ENCODE results near the gene ATP2A1.
"Not testable (repeated sequence)": the region's sequence is repeated elsewhere in the genome, so short reads cannot be mapped to it uniquely, and the experiment has no call there.

The ATP2A1 gene

DNA sequence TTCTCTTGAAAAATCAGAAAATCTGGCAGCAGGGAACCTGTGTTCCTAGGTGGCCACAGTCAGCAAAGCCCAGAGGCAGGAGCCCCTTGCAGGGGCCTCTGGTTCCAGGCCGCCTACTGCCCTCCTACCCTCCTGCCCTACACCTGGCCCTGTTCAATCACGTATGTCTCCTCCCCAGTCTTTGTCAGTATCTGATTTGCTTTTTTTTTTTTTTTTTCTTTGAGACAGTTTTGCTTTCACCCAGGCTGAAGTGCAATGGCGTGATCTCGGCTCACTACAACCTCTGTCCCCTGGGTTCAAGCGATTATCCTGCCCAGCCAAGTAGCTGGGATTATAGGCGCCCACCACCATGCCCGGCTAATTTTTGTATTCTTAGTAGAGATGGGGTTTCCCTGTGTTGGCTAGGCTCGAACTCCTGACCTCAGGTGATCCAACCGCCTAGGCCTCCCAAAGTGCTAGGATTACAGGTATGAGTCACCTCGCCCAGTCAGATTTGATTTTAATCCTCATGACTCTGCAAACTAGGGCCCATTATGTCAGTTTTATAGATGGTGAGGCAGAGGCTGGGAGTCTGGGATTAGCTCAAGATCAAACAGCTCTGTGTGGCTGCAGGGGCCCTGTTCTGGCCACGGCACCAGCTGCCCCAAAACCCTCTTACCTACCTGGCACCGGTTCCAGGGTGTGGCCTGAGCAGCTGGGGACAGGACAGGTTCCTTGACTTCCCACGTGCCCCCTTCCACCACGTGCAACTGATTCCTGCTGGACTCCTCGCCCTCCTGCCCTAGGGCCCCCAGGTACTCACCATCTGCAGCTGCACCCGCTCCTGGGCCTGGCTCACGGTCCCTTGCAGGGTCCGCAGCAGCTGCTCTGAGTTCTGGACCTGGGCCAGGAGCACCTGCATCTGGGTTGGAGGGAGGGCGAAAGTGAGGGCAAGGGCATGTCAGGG lies 32.1 kb downstream of the ATP2A1 start:
- no peak for DNase-seq

DNA sequence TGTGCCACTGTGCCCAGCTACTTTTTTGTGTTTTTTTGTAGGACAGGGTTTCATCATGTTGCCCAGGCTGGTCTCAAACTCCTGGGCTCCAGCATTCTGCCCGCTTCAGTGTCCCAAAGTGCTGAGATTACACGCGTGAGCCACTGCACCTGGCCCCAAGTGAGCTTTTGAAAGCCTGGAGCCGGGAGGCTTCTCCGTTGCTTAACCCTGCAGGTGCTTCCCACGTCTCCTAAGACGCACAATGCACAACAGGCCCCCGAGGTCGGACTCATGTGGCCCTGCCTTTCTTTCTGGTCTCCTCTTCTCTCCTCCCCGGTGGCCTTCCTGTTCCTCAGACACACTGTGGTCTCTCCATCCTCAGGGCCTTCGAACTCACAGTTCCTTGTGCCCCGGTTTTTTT lies 34.3 kb downstream of the ATP2A1 start:
- DNase-seq = no peak

DNA sequence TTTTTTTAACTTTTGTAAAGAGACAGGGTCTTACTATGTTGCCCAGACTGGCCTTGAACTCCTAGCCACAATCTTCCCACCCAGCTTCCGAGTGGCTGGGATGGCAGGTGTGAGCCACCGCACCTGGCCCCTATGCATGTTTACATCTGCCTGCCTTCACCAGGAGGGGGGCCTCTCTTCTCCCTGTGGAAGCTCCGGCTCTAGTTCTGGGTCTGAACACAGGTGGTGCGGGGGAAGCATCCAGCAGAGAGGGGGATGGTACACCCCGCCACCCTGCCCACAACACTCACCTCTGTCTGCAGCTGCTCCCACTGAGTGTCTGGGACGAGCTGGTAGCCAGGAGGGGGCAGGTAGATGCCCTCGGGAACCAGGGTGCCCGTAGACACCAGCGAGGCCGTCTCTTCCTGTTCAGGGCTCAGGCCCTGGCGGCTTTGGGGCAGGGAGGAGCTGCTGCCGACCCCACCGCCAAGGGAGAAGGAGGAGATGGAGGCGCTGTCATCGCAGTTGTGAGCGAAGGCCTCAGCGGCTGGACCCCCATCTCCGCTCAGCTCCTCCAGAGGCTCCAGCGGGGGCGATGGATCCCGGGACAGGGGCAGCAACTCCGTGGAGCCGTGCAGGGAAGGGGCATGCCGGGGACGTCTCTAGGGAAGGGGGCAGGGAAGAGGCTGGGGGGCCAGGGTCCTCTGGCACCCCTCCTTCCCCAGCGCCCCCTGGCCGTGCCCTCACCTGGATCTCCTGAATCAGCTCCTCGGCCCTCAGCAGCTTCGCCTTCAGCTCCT lies 35.8 kb downstream of the ATP2A1 start:
- DNase-seq = no peak

DNA sequence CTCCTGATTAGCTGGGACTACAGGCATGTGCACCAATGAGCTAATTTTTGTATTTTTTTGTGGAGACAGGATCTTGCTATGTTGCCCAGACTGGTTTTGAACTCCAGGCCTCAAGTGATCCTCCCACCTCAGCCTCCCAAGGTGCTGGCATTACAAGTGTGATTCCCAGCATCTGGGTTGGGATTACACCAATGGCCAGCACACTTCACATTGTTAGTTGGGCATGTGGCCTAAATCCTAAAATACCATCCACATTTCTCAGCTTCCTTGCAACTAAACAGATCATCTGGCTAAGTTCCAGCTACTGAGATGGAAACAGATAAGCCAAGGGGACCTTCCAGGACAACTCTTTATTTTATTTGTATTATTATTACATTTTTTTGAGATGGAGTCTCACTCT lies 36.9 kb downstream of the ATP2A1 start:
- DNase-seq = no peak

DNA sequence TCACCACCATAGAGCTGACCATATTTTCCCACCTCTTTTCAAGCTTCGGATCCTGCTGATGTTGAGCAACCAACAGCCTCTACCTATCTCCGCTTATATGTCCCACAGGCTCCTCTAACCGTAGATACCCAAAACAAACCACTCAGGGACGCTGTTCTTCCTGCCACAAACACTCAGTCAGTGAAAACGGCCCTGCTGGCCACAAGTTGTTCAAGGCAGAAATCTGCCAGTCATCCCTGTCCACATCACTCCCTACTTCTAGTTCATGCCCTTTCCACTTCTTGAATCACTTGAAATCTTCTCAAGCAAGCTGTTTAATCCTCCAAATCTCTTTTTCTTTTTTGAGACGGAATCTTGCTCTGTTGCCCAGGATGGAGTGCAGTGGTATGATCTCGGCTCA lies 38.8 kb downstream of the ATP2A1 start:
- no peak for DNase-seq

DNA sequence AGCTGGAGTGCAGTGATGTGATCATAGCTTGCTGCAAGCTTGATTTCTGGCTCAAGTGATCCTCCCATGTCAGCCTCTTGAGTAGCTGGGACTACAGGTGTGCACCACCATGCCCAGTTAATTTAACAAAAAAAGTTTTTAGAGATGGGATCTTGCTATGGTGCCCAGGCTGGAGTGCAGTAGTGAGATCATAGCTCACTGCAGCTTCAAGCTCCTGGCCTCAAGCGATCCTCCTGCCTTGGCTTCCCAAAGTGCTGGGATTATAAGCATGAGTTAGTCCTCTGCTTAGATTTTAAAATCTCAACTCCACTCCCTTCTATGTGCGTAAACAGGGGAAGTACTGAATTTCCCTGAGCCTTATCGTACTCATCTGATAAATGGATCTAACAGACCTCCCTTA lies 40.4 kb downstream of the ATP2A1 start:
- no peak for DNase-seq

DNA sequence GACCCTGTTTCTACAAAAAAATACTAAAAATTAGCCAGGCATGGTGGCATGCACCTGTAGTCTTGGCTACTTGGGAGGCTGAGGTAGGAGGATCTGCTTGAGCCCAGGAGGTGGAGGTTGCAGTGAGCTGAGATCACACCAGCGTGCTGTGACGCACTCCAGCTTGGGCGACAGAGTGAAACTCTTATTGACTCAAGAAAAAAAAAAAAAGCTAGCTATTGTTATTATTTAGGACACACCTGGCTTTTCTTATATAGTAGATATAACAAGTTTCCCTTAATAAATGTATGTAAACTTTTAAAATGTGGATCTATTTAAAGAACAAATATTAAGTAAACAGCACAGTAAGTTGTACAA lies 44.9 kb downstream of the ATP2A1 start:
- DNase-seq = no peak

DNA sequence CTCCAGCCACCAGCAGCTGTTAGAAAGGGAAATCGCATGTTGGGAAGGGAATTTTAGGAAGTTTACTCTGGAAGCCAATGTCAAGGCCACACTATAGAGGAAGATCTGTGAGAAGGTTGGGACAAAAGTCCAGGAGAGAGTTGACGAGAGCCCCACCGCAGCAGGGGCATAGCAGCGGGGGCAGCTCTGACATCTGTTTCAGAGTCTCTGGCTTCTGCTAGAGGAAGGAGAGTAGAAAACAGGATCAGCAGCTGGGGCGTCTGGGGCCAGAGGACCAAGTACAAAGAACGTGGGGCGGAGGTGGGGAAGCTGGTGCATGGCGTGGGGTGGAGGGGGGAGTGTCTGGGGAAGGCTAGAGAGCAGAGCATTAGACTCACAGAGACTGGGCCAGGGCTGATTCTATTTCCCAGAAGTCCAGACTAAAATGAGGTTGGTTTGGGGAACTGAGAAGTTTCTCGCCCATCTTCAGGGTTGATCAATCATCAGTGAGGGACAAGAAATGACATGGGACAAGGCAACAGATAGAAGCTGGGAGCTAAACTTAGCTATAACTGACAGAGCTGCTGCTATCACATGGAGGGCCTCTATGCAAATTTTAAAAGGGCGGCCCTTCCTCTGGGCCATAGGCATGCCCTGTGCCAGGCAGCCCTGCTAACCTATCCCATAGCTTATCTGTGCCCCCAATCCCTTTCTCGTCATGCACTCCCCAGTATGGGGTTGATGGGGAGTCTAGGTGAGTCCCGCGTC lies 45.5 kb downstream of the ATP2A1 start:
- DNase-seq = peak; percentile 77 to 81

DNA sequence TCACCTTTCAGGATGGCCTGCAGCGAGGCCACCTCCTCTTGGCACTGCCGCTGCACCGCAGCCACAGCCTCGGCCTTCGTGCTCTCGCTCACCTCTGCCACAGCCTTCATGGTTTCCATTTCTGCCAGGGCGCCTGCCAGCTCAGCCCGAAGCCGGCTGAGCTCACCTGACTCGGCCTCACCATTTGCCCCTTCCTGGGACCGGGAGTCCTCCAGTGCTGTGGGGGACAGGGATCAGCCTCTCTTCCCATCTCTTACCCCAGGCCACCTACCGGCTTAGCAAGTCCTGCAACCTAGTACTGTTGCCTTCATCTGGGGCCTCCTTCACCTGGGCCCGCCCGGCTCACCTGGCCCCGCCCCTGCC lies 46.1 kb downstream of the ATP2A1 start:
- no peak for DNase-seq

DNA sequence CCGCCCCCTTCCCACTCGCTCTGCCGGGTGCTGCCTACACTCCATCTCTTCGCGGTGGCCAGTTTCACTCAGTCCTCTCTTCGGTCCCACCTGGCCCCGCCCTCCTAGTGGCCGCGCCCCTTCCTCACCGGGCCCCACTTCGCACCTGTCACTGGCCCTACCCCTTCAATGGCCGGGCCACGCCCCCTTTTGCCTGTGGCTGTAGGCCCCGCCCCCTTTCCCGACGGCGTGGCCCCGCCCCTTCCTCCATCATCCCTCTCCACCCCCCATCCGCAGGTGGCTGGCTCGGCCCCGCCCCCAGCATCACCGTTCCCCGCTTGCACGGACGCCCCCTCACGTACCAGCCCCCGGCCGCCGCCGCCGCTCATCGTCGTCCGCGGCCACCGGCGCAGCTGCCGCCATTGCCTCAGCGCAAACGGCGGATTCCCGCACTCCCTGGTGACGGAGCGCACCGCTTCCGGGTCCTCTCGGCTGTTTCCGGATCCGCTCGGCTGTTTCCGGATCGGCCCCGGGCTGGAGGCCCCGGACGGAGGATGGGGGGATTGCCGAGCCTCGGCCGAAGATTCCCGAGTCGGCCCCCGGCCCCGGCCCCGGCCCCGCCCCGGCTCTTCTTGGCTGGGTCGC lies 46.6 kb downstream of the ATP2A1 start, which contains the start of gene RABEP2:
Gene RABEP2 (minus strand): TSS at position 477 of the 624 bp plus-strand sequence. CDS start 75 bp downstream, at position 402.
- DNase-seq = peak; percentile 93 to 96

DNA sequence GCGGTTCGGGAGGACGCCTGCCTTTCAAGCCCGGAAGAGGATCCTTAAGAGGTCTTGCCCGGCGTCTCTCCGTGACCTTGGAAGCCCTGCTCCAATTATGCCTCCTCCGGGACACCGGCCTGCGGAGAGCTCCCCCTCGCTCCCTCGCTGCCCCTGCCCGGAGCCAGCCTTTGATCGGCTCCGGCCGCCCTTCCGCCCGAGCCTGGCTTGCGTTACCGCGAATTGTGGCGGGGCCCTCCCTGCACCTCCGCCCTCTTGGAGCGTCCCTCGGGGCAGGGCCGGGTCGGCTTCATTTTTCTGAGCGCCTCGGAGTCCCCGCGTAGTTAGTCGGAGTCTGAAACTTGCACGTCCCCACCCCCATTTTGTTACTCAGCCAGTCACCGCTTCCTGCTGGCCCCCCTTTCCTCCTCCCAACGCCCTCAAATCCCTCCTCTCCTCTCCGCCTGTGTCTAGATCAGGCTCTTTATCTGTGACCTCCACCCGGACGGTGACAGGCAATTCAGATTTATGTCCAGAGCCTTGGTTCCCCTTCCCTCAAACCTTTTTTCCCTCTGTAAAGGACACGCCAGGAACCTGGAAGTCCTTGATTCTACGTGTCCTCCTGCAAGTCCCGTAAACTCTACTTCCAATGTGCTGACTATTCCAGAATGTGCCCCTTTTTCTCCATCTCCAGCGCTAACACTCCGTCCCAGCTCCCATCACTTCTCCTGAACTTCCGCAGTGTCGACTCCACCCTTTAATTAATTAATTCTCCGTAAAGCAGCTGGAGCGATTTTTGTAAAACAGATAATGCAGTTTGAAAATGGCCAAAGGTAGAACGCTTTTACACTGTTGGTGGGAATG lies 47.3 kb downstream of the ATP2A1 start:
- peak; percentile 60 to 76 for DNase-seq

DNA sequence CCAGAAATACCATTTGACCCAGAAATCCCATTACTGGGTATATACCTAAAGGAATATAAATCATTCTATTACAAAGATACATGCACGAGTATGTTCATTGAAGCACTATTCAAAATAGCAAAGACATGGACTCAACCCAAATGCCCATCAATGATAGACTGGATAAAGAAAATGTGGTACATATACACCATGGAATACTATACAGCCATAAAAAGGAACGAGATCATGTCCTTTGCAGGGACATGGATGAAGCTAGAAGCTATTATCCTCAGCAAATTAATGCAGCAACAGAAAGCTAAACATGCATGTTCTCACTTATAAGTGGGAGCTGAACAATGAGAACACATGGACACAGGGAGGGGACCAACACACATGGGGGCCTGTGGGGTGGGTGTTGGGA lies 48.0 kb downstream of the ATP2A1 start:
- not testable (repeated sequence) for DNase-seq

DNA sequence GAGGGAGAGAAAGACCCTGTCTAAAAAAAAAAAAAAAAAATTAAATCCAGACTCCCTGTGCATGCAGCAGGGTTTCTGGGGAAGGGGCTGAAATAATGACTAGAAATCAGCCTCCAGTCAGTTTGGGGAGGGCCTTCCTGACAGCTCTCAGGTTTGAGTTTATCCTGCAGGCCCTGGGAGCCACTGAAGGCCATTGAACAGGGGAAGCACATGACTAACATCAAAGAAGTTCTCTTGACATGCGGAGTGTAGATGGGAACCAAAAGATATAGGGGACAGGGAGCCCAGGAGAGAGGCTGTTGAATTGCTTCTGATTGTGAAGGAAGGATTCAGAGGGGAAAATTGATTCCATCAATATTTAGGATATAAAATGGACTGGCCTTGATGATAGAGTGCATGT lies 49.5 kb downstream of the ATP2A1 start:
- DNase-seq = no peak

DNA sequence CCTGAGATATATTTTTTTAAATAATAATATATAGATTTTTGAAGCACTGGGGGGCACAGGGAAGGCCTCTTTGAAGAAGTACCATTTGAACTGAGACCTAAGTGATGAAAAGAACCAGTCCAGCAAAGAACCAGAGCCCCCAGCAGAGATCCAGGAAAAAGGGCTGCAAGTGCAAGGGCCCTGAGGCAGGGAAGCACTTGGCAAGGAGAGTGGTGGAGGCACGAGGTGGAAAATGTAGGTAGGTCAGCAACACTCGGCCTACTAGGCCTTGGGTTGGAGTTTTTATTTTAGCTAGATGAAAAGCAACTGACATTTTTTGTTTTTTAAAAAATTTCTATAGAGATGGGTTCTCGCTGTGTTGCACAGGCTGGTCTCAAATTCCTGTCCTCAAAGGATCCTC lies 51.9 kb downstream of the ATP2A1 start:
- no peak for DNase-seq

DNA sequence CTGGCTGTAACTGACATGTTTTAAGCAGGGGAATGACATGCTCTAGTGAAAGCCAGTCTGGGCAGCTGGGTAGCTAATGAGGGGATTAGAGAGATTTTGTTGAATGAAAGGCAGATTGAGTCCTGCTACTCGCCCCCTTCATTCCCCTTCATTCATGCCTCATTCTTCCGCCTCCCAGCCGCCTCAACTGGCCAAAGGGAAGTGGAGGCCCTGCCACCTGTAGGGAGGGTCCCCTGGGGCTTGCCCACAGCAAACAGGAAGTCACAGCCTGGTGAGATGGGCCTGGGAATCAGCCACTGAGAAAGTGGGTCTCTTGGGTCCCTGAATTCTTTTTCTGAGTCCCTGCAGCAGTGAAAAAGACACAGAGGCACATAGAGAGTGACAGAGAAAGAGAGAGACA lies 52.4 kb downstream of the ATP2A1 start:
- DNase-seq = no peak

DNA sequence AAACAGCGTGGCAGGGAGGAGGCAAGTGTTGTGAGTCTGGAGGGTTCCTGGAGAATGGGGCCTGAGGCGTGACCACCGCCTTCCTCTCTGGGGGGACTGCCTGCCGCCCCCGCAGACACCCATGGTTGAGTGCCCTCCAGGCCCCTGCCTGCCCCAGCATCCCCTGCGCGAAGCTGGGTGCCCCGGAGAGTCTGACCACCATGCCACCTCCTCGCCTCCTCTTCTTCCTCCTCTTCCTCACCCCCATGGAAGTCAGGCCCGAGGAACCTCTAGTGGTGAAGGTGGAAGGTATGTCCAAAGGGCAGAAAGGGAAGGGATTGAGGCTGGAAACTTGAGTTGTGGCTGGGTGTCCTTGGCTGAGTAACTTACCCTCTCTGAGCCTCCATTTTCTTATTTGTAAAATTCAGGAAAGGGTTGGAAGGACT lies 53.5 kb downstream of the ATP2A1 start, which contains the start of gene CD19:
Gene CD19 (plus strand): TSS at position 171 of the 425 bp plus-strand sequence. CDS start 30 bp downstream, at position 201.
- DNase-seq = no peak

DNA sequence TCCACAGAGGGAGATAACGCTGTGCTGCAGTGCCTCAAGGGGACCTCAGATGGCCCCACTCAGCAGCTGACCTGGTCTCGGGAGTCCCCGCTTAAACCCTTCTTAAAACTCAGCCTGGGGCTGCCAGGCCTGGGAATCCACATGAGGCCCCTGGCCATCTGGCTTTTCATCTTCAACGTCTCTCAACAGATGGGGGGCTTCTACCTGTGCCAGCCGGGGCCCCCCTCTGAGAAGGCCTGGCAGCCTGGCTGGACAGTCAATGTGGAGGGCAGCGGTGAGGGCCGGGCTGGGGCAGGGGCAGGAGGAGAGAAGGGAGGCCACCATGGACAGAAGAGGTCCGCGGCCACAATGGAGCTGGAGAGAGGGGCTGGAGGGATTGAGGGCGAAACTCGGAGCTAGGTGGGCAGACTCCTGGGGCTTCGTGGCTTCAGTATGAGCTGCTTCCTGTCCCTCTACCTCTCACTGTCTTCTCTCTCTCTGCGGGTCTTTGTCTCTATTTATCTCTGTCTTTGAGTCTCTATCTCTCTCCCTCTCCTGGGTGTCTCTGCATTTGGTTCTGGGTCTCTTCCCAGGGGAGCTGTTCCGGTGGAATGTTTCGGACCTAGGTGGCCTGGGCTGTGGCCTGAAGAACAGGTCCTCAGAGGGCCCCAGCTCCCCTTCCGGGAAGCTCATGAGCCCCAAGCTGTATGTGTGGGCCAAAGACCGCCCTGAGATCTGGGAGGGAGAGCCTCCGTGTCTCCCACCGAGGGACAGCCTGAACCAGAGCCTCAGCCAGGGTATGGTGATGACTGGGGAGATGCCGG lies 54.3 kb downstream of the ATP2A1 start:
- DNase-seq = no peak

DNA sequence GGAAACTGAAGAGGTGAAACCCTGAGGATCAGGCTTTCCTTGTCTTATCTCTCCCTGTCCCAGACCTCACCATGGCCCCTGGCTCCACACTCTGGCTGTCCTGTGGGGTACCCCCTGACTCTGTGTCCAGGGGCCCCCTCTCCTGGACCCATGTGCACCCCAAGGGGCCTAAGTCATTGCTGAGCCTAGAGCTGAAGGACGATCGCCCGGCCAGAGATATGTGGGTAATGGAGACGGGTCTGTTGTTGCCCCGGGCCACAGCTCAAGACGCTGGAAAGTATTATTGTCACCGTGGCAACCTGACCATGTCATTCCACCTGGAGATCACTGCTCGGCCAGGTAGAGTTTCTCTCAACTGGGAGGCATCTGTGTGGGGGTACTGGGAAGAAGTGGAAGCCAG lies 54.9 kb downstream of the ATP2A1 start:
- DNase-seq = no peak

DNA sequence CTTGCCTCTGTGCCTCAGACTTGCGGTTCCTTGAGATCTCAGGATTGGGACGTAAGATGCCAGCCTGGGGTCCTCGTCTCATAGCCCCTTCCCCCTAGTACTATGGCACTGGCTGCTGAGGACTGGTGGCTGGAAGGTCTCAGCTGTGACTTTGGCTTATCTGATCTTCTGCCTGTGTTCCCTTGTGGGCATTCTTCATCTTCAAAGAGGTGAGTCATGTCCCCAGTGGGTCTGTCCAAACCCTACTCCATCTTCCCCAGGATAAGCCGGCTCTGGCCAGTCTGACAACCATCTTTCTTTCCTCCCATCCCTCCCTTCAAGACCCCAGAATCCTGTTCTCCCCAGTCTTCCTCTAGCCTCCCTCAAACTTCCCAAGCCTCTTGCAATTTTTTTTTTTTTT lies 57.1 kb downstream of the ATP2A1 start:
- DNase-seq = no peak

DNA sequence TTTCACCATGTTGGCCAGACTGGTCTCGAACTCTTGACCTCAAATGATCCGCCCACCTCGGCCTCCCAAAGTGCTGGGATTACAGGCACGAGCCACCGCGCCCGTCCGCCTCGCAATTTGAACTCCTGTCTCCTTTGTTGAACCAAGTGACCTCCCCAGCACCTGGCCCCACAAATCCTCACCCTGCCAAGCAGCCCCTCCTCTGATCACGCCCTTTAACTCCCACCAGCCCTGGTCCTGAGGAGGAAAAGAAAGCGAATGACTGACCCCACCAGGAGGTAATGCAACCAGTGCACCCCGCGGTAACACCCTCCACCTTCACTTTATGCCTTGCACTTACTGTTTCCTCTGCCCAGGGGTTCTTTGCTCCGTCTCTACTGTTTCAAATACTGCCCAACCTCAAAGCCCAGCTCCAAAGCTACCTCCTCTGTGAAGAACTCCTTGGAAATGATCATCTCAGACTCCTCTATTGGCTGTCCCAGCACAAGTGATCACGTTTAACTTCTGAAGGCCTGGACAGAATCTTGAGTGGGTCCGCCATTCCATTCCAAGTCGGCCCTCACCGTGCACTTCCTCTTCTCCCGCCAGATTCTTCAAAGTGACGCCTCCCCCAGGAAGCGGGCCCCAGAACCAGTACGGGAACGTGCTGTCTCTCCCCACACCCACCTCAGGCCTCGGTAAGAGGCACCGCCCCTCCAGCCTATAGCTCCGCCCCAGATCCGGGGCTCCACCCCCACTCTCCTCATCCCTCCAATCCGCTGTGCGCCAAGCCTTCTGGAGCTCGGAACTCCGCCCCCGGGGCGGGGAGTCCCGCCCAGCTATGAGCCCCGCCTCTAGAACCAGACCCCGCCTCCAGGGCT lies 57.9 kb downstream of the ATP2A1 start:
- DNase-seq = peak; percentile 98

Data from inflammatory macrophage (primary cell).